GM20431 (cell line): Measurements from ENCODE around the gene ITCH.
"Not testable (repeated sequence)": the region's sequence is repeated elsewhere in the genome, so short reads cannot be mapped to it uniquely, and the experiment has no call there.

Source experiments
- in situ Hi-C: fragments of 300-500 bp; cut with MseI, MboI; formaldehyde crosslinking; loops from one replicate; pipeline ENCODE4 v1.15.0; 2020; ENCODE audit warnings: low sequenced_read_pairs; ENCODE audit not compliant: unreplicated experiment

ITCH gene

DNA sequence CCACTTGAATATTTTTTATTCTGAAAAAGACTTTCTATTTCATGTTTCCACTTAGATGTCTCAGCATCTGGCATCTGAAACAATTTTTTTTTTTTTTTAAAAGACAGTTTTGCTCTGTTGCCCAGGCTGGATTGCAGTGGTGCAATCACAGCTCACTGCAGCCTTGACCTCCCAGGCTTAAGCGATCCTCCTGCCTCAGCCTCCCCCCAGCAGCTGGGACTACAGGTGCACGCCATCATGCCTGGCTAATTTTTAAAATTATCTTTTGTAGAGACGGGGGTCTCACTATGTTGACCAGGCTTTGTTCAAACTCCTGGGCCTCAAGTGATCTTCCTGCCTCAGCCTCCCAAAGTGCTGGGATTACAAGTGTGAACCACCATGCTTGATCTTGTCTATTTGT is 42.9 kb downstream of the ITCH start:
- in situ Hi-C loops, result not testable (repeated sequence)

GRCh38 chr20:34407962-34408474 is 44.9 kb downstream of the ITCH start:
- in situ Hi-C loops, result no loop called here

GRCh38 chr20:34410336-34410735 is 47.3 kb downstream of the ITCH start:
- in situ Hi-C loops, result no loop called here

DNA sequence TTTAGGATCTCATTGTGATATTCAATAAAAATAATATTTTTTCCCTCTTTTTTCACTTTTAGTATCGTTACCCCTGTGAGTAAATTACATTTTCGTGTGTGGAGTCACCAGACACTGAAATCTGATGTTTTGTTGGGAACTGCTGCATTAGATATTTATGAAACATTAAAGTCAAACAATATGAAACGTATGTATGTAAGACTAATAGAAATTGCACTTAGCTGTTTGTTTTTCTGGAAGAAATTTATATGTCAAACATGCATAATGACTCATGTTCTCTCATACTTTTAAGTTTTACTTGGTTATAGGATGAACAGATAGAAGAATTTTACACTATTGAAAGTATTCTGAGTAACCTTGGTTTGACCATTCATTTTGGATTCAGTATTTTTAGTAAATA is 49.4 kb downstream of the ITCH start:
- in situ Hi-C loops, result no loop called here

DNA sequence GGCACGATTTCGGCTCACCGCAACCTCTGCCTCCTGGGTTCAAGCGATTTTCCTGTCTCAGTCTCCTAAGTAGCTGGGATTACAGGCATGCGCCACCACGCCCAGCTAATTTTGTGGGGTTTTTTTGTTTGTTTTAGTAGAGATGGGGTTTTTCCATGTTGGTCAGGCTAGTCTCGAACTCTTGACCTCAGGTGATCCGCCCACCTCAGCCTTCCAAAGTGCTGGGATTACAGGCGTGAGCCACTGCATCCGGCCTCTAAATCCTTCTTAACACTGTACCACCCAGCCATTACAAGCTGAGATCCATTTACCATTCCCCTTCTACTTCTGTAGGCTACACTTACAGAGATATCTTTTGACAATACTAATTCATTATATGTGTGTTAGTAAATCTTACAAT is 51.5 kb downstream of the ITCH start:
- in situ Hi-C loops, result not testable (repeated sequence)

GRCh38 chr20:34415079-34415478 is 52.0 kb downstream of the ITCH start:
- in situ Hi-C loops, result no loop called here

DNA sequence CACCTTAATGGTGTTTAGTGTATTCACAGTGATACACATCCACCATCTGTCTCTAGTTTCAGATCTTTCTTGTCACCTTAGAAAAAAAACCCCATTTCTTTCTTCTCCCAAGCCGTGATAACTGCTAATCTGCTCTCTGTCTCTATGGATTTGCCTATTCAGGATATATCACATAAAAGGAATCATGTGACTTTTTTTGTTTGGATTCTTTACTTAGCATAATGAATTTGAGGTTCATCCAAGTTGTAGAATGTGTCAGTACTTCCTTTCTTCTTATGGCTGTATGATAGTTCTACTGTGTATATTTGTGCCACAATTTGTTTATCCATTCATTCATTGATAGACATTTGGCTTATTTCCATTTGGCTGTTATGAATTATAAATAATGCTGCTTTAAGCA is 57.1 kb downstream of the ITCH start:
- in situ Hi-C loops, result no loop called here

GRCh38 chr20:34420975-34421374 is 57.9 kb downstream of the ITCH start:
- in situ Hi-C loops, result no loop called here

GRCh38 chr20:34421766-34422466 is 58.8 kb downstream of the ITCH start:
- in situ Hi-C loops, result no loop called here

- in situ Hi-C loops, result not testable (repeated sequence)
These were observed 62.1 kb downstream of the ITCH start for GRCh38 chr20:34425032-34425690.

GRCh38 chr20:34426026-34426425 is 63.0 kb downstream of the ITCH start:
- in situ Hi-C loops, result no loop called here

DNA sequence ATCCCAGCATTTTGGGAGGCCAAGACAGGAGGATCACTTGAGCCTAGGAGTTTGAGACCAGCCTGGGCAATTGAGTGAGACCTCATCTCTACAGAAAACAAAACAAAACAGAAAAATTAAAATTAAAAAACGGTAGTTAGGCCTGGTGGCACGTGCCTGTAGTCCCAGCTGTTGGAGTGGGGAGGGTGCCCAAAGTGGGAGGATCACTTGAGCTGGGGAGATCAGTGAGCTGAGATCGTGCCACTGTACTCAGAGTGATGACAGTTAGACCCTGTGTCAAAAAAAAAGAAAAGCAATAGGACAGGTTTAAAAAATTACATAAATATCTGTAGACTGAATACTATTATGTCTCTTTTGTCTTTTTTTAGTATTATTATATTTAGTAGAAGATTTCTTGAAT is 64.3 kb downstream of the ITCH start:
- in situ Hi-C loops, result no loop called here

DNA sequence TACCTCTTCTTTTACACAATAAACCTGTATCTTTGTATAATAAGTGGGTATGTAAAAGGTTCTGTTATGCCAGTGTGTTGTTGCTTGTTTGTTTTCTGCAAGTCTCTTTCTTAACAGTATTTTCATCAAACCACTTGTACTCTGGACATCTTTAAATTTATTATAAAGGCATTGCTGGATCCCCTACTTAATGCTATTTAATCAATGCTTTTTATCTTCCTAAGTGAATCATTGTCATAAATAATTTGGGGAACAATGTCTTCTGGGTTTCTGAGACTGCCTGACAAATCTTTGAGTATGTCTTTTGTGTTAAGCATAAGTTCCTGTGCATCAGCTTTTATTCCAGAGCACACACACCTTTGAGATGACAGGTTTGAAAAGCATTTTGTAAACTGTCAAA is 64.7 kb downstream of the ITCH start:
- in situ Hi-C loops, result no loop called here

DNA sequence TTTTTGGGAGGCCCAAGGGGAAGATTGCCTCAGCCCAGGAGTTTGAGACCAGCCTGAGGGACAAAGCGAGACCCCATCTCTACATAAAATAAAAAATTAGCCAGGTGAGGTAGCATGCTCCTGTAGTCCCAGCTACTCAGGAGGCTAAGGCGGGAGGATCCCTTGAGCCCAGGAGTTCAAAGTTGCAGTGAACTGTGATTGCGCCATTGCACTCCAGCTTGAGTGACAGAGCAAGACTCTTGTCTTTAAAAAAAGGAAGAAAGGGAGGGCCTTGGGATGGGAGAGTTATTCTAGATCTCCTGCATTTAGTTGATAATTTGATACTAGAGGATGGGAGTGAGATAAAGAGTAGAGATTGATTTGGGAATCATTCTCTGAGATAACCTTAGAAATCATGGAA is 68.1 kb downstream of the ITCH start:
- in situ Hi-C loops, result no loop called here

GRCh38 chr20:34432663-34433062 is 69.6 kb downstream of the ITCH start:
- in situ Hi-C loops, result not testable (repeated sequence)

DNA sequence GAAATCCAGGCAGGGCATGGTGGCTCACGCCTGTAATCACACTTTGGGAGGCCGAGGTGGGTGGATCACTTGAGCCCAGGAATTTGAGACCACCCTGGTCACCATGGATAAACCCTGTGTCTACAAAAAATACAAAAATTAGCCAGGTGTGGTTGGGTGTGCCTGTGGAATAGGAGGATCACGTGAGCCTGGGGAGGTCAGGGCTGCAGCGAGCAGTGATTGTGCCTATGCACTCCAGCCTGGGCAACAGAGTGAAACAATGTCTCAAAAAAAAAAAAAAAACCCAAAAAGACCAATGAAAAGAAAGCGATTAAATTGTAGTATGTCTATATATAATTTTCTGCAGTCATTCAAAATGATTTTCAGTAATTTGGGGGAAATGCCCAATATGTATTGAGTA is 70.3 kb downstream of the ITCH start:
- in situ Hi-C loops, result no loop called here

GRCh38 chr20:34435589-34435988 is 72.5 kb downstream of the ITCH start:
- in situ Hi-C loops, result no loop called here

DNA sequence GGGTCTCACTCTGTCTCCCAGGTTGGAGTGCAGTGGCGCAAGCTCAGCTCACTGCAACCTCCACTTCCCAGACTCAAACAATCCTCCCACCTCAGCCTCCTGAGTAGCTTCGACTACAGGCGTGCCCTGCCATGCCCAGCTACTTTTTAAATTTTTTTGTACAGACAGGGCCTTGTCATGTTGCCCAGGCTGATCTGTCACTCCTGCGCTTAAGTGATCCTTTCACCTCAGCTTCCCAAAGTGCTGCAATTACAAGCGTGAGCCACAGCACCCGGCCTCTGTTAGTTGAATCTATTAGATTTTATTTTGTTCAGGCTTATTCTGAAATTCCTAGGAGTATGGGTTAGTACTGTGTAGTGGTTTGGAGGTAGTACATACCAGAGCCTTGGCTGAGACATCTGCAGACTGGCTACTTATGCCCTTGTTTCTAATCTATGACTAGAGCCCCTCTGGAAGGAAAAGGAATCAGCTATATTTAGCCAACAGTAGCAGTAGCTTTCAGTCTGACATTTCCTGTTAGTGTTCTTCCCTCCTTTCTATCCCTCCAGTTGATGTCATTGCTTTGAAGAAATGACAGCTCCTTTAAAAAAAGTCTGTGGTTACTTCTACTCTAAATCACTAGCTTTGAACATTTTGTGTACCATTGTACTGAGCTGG is 74.4 kb downstream of the ITCH start:
- in situ Hi-C loops, result no loop called here

DNA sequence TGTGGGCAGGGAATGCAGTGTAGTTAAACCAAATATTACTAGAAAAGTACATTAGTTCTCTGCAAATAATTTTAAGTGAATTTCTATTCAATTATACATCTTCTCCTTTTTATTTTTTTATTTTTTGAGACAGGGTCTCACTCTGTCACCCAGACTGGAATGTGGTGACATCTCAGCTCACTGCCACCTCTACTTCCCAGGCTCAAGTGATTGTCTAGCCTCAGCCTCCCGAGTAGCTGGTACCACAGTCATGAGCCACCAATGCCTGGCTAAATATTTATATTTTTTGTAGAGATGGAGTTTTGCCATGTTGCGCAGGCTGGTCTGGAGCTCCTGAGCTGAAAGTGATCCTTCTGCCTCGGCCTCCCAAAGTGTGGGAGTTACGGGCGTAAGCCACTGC is 76.1 kb downstream of the ITCH start:
- in situ Hi-C loops, result no loop called here

GRCh38 chr20:34441423-34441822 is 78.3 kb downstream of the ITCH start:
- in situ Hi-C loops, result not testable (repeated sequence)

- in situ Hi-C loops, result no loop called here
These were observed 80.5 kb downstream of the ITCH start for GRCh38 chr20:34443546-34443945.
